ENCODE results near the gene RAVER1. TPM values are rescaled to one million over a fixed set of nuclear protein-coding genes. Genes with fewer than 3 reads are reported as not detected.

RAVER1 gene
- total and polyA plus RNA-seq, 9 of the 15 experiments (the other 6 are each of a cell fraction or from before 2014, with no cell fraction given): 0.06 to 113 (median 7.0) TPM

DNA sequence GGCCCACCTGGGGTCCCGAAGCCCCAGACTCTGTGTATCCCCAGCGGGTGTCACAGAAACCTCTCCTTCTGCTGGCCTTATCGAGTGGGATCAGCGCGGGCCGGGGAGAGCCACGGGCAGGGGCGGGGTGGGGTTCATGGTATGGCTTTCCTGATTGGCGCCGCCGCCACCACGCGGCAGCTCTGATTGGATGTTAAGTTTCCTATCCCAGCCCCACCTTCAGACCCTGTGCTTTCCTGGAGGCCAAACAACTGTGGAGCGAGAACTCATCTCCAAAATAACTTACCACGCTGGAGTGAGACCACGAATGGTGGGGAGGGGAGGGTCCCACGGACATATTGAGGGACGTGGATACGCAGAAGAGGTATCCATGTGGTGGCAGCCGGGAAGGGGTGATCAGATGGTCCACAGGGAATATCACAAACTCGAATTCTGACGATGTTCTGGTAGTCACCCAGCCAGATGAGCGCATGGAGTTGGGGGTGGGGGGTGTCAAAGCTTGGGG, 44.6 kb downstream of the RAVER1 start (continued):
- TF ChIP-seq RAD21 (CRISPR knock-in tag; conservative IDR thresholded peaks at IDR 0.05 in 1 of 2, IDR thresholded peaks at IDR 0.05 in 1 of 2) (no peak), IRF2 (CRISPR knock-in tag; IDR thresholded peaks at IDR 0.05) (no peak), ZNF398 (CRISPR knock-in tag; IDR thresholded peaks at IDR 0.05) (no peak), ATF3 (IDR thresholded peaks at IDR 0.05) (no peak), ATF3 (CRISPR knock-in tag; conservative IDR thresholded peaks at IDR 0.05) (no peak), SAP30 (IDR thresholded peaks at IDR 0.05; ENCODE audit: borderline replicate concordance, insufficient read depth, low read depth, low read length, poor library complexity, severe bottlenecking) (no peak), ZNF324 (CRISPR knock-in tag; IDR thresholded peaks at IDR 0.05) (no peak), POLR2AphosphoS2 (IDR thresholded peaks at IDR 0.05; ENCODE audit: low read length) (0 out of 2 replicates have a peak, but pooled peaks have one; percentile 19), CCNT2 (IDR thresholded peaks at IDR 0.05; ENCODE audit: borderline replicate concordance, extremely low read depth, insufficient read length, low read depth, low read length) (peak; percentile 39), ZNF76 (CRISPR knock-in tag; IDR thresholded peaks at IDR 0.05; ENCODE audit: borderline replicate concordance) (no peak), ZNF232 (CRISPR knock-in tag; IDR thresholded peaks at IDR 0.05) (no peak), ZNF224 (CRISPR knock-in tag; IDR thresholded peaks at IDR 0.05) (no peak), ZNF589 (CRISPR knock-in tag; IDR thresholded peaks at IDR 0.05; ENCODE audit: low read depth) (0 out of 2 replicates have a peak, but pooled peaks have one; percentile 50), HDAC3 (IDR thresholded peaks at IDR 0.05; ENCODE audit: borderline replicate concordance, partially characterized antibody) (no peak), ZNF175 (CRISPR knock-in tag; IDR thresholded peaks at IDR 0.05; ENCODE audit: low read depth) (no peak), ETV6 (IDR thresholded peaks at IDR 0.05; ENCODE audit: borderline replicate concordance in 1 of 2, low read depth in 2 of 2, low read length in 1 of 2) (no peak), ETV6 (CRISPR knock-in tag; IDR thresholded peaks at IDR 0.05; ENCODE audit: borderline replicate concordance) (no peak), GMEB1 (CRISPR knock-in tag; IDR thresholded peaks at IDR 0.05) (no peak), PHF20 (IDR thresholded peaks at IDR 0.05; ENCODE audit: partially characterized antibody) (no peak), ZNF586 (CRISPR knock-in tag; conservative IDR thresholded peaks at IDR 0.05) (no peak), ZEB2 (IDR thresholded peaks at IDR 0.05) (no peak), GTF2A2 (tag; IDR thresholded peaks at IDR 0.05) (no peak), BHLHE40 (IDR thresholded peaks at IDR 0.05; ENCODE audit: low read length) (peak; percentile 63; the same call in 1 of the 2 replicates), ZNF431 (CRISPR knock-in tag; IDR thresholded peaks at IDR 0.05) (no peak), JUND (IDR thresholded peaks at IDR 0.05; ENCODE audit: borderline replicate concordance, low read depth, low read length) (no peak; the same call in none of the 2 replicates), JUND (tag; IDR thresholded peaks at IDR 0.05; ENCODE audit: borderline replicate concordance, low read depth, low read length) (no peak)

Data from K562 (cell line).